Fibroblast of skin of right quadriceps (primary cell): Measurements from ENCODE around the gene MBD3L2B.

Experiments used
- DNase-seq: peaks from one replicate; pipeline ENCODE4 v3.0.0-alpha.2; 2013

Gene MBD3L2B

GRCh38 chr19:7010722-7011593 lies 10.3 kb downstream of the MBD3L2B start:
- no peak for DNase-seq

GRCh38 chr19:7007859-7008258 lies 13.4 kb downstream of the MBD3L2B start:
- no peak for DNase-seq

GRCh38 chr19:7006135-7006704 lies 15.0 kb downstream of the MBD3L2B start:
- DNase-seq = no peak

- no peak for DNase-seq
Measured at GRCh38 chr19:7004313-7004931, 16.8 kb downstream of the MBD3L2B start.

- DNase-seq = no peak
Measured at GRCh38 chr19:7000816-7001215, 20.4 kb downstream of the MBD3L2B start.

GRCh38 chr19:7000333-7000732 lies 20.9 kb downstream of the MBD3L2B start:
- DNase-seq = no peak

- no peak for DNase-seq
Measured at GRCh38 chr19:6999933-7000332, 21.3 kb downstream of the MBD3L2B start.

GRCh38 chr19:6997679-6998445 lies 23.4 kb downstream of the MBD3L2B start:
- no peak for DNase-seq

GRCh38 chr19:6996810-6997209 lies 24.4 kb downstream of the MBD3L2B start:
- no peak for DNase-seq

GRCh38 chr19:6995054-6995453 lies 26.2 kb downstream of the MBD3L2B start:
- no peak for DNase-seq

GRCh38 chr19:6988257-6988656 lies 33.0 kb downstream of the MBD3L2B start:
- no peak for DNase-seq

GRCh38 chr19:6987850-6988249 lies 33.4 kb downstream of the MBD3L2B start:
- DNase-seq = no peak

GRCh38 chr19:6983448-6983847 lies 37.8 kb downstream of the MBD3L2B start:
- no peak for DNase-seq

GRCh38 chr19:6979399-6979798 lies 41.8 kb downstream of the MBD3L2B start:
- no peak for DNase-seq

- no peak for DNase-seq
Measured at GRCh38 chr19:6976197-6976596, 45.0 kb downstream of the MBD3L2B start.

GRCh38 chr19:6971366-6971765 lies 49.9 kb downstream of the MBD3L2B start:
- DNase-seq = no peak

- DNase-seq = no peak
Measured at GRCh38 chr19:6970443-6970842, 50.8 kb downstream of the MBD3L2B start.

GRCh38 chr19:6970021-6970420 lies 51.2 kb downstream of the MBD3L2B start:
- no peak for DNase-seq

GRCh38 chr19:6969490-6969889 lies 51.7 kb downstream of the MBD3L2B start:
- no peak for DNase-seq
